ENCODE data around the gene PAQR4. TPM values are rescaled to one million over a fixed set of nuclear protein-coding genes. Genes with fewer than 3 reads are reported as not detected.

Gene PAQR4
- polyA plus RNA-seq, 1 donor from 2014 or later = 47.8 TPM

GRCh38 chr16:2999929-3000328 lies 30.8 kb downstream of the PAQR4 start:
- no peak for TF ChIP-seq TAF1 (IDR thresholded peaks at IDR 0.05; ENCODE audit: low read depth)
- no peak for TF ChIP-seq EZH2 (IDR thresholded peaks at IDR 0.05; ENCODE audit: borderline replicate concordance, insufficient read depth, low read length, poor library complexity, severe bottlenecking)
- TF ChIP-seq CTCF (IDR thresholded peaks at IDR 0.05; ENCODE audit: poor library complexity, severe bottlenecking) = no peak
- no peak for TF ChIP-seq REST (IDR thresholded peaks at IDR 0.05; ENCODE audit: borderline replicate concordance)
- no peak for TF ChIP-seq EP300 (conservative IDR thresholded peaks at IDR 0.05; ENCODE audit: poor library complexity, severe bottlenecking)
- TF ChIP-seq POLR2AphosphoS5 (IDR thresholded peaks at IDR 0.05) = no peak
- TF ChIP-seq SMC3 (conservative IDR thresholded peaks at IDR 0.05; ENCODE audit: poor library complexity) = no peak
- TF ChIP-seq RAD21 (conservative IDR thresholded peaks at IDR 0.05) = no peak
- TF ChIP-seq MXI1 (conservative IDR thresholded peaks at IDR 0.05; ENCODE audit: poor library complexity, severe bottlenecking) = no peak
- H3K4me2 ChIP-seq (ENCODE audit: low read length) = no peak overlapping the region
- no peaks in the 10 kb centered on the region for H3F3A ChIP-seq (ENCODE audit: insufficient read depth, low read length, poor library complexity, severe bottlenecking)
- no peaks in the 10 kb centered on the region for H3K9me3 ChIP-seq (ENCODE audit: low read length)
- no peak overlapping the region for H3K9ac ChIP-seq (ENCODE audit: low read length)
- no peaks in the 10 kb centered on the region for H3K36me3 ChIP-seq (ENCODE audit: insufficient read depth, low read length)
- no peaks in the 10 kb centered on the region for H3K79me2 ChIP-seq (replicated peaks; ENCODE audit: insufficient read depth, low read length)
- H3K27ac ChIP-seq (ENCODE audit: low read length) = no peak overlapping the region
- H4K20me1 ChIP-seq (ENCODE audit: insufficient read depth) = no peaks in the 10 kb centered on the region
- H3K27me3 ChIP-seq (ENCODE audit: insufficient read depth, low read depth, low read length) = peaks cover 3% of the 10 kb centered on the region
- H3K4me3 ChIP-seq (ENCODE audit: low read length) = no peak overlapping the region
- no peak overlapping the region for H2AFZ ChIP-seq (ENCODE audit: low read depth, low read length)
- H3K9me2 ChIP-seq (ENCODE audit: insufficient read depth, low read length) = no peaks in the 10 kb centered on the region

- H3K36me3 ChIP-seq (ENCODE audit: insufficient read depth, low read length) = no peaks in the 10 kb centered on the region
- no peak overlapping the region for H3K4me2 ChIP-seq (ENCODE audit: low read length)
- H3K27me3 ChIP-seq (ENCODE audit: insufficient read depth, low read depth, low read length) = peaks cover 8% of the 10 kb centered on the region
- H3K79me2 ChIP-seq (replicated peaks; ENCODE audit: insufficient read depth, low read length) = no peaks in the 10 kb centered on the region
- H4K20me1 ChIP-seq (ENCODE audit: insufficient read depth) = no peaks in the 10 kb centered on the region
- no peak overlapping the region for H3K4me3 ChIP-seq (ENCODE audit: low read length)
- TF ChIP-seq SMC3 (conservative IDR thresholded peaks at IDR 0.05; ENCODE audit: poor library complexity) = no peak
- TF ChIP-seq REST (IDR thresholded peaks at IDR 0.05; ENCODE audit: borderline replicate concordance) = no peak
- no peak for TF ChIP-seq EZH2 (IDR thresholded peaks at IDR 0.05; ENCODE audit: borderline replicate concordance, insufficient read depth, low read length, poor library complexity, severe bottlenecking)
- TF ChIP-seq MXI1 (conservative IDR thresholded peaks at IDR 0.05; ENCODE audit: poor library complexity, severe bottlenecking) = no peak
- H2AFZ ChIP-seq (ENCODE audit: low read depth, low read length) = no peak overlapping the region
- no peaks in the 10 kb centered on the region for H3K9me2 ChIP-seq (ENCODE audit: insufficient read depth, low read length)
- H3F3A ChIP-seq (ENCODE audit: insufficient read depth, low read length, poor library complexity, severe bottlenecking) = no peaks in the 10 kb centered on the region
- H3K9me3 ChIP-seq (ENCODE audit: low read length) = no peaks in the 10 kb centered on the region
- H3K9ac ChIP-seq (ENCODE audit: low read length) = no peak overlapping the region
- H3K27ac ChIP-seq (ENCODE audit: low read length) = no peak overlapping the region
Observed at GRCh38 chr16:3000540-3000939, 31.4 kb downstream of the PAQR4 start.
